LNCaP clone FGC (cell line): ENCODE results near the gene C4orf50.

ENCODE experiments used
- DNase-seq: peaks from one replicate; pipeline ENCODE4 v3.0.0-alpha.2; 2011; ENCODE audit warnings: low read depth
- H3K4me3 ChIP-seq: 2 replicates; pipeline ENCODE4 v1.5.1; 2011; ENCODE audit warnings: mild to moderate bottlenecking, low read depth, low read length, control low read depth
- CTCF ChIP-seq: IDR thresholded peaks from 2 replicates; pipeline ENCODE4 v1.5.1; 2012; ENCODE audit warnings: mild to moderate bottlenecking; ENCODE audit not compliant: control insufficient read depth, insufficient read depth; ENCODE audit errors: extremely low read depth

C4orf50 gene

DNA sequence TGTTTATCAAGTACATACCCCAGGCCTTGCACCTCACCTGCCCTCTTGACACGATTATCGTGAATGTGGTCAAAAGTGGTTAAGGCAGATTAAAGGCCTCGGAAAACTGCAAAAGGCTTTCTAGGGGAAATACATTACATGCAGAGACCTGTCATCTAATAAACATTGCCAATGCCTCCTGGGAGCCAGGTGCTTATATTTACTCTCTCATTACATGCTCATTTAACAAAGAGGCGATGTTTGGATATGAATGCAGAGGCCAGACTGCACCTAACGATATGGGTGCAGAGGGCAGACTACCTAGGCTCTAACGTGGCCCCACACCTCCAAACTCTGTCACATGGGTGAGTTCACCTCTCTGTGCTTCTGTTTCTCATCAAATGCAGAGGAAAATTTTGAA is 139.9 kb downstream of the C4orf50 start:
- no peak for DNase-seq
- H3K4me3 ChIP-seq: no peak overlapping the region
- no peak for TF ChIP-seq CTCF

GRCh38 chr4:5877392-5877791 is 140.8 kb downstream of the C4orf50 start:
- TF ChIP-seq CTCF: no peak
- no peak for DNase-seq
- no peak overlapping the region for H3K4me3 ChIP-seq

GRCh38 chr4:5874811-5875449 is 143.3 kb downstream of the C4orf50 start:
- H3K4me3 ChIP-seq: no peak overlapping the region
- no peak for TF ChIP-seq CTCF
- no peak for DNase-seq

DNA sequence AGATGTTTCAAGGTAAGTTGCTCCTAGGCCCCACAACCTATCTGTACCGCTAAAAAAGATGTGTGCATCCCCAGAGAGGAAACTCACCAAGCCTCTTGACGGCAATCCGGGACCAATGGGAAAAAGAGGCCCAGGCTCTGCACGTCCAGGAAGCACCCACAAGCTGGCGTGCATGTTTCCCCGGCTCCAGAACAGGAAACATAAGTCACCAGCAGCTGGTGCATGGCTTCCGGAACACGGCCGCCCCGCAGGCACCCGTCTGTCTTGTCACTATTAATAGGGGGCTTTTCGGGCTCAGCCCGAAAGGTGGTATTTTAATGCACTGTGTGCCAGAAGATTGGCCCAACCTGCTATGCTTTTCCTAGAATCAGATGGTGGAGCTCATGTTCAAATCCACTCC is 147.5 kb downstream of the C4orf50 start:
- DNase-seq: no peak
- H3K4me3 ChIP-seq: no peak overlapping the region

GRCh38 chr4:5869966-5870619 is 148.1 kb downstream of the C4orf50 start:
- H3K4me3 ChIP-seq: no peak overlapping the region
- no peak for TF ChIP-seq CTCF

More for the DNA sequence above, 147.5 kb downstream of the C4orf50 start:
- no peak for TF ChIP-seq CTCF

DNA sequence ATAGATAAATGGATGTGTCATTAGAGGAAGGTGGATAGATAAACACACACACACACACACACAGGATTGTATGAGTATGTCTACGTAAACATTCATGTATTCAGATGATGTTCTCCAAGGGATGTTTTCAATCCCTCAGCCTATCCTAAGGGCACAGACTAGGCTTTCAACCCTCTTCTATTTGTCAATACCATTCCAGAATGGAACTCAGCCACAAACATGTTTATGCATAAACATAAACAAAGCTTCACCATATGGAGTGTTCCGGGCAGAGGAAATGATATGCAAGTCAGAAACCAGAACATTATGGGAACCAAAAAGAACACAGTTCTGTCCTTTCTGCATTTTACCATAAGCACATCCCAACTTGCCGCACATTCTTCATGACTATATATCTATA is 150.4 kb downstream of the C4orf50 start:
- no peak for TF ChIP-seq CTCF
- DNase-seq: no peak
- no peak overlapping the region for H3K4me3 ChIP-seq

More at GRCh38 chr4:5869966-5870619, 148.1 kb downstream of the C4orf50 start:
- no peak for DNase-seq
